ENCODE measurements around the gene CMC4.

The CMC4 gene

GRCh38 chrX:155052738-155053498 is 18.0 kb downstream of the CMC4 start:
- DNase-seq: no peak

- peak; percentile 62 for DNase-seq
These were observed 21.8 kb downstream of the CMC4 start for GRCh38 chrX:155048977-155049619.

- DNase-seq: no peak
These were observed 24.0 kb downstream of the CMC4 start for GRCh38 chrX:155046811-155047528.

GRCh38 chrX:155046129-155046810 is 24.7 kb downstream of the CMC4 start:
- no peak for DNase-seq

GRCh38 chrX:155035688-155036087 is 35.2 kb downstream of the CMC4 start:
- no peak for DNase-seq

- no peak for DNase-seq
These were observed 39.3 kb downstream of the CMC4 start for GRCh38 chrX:155031657-155032056.

GRCh38 chrX:155028877-155029291 is 42.1 kb downstream of the CMC4 start:
- DNase-seq: no peak

- DNase-seq: no peak
These were observed 42.8 kb downstream of the CMC4 start for GRCh38 chrX:155028129-155028528.

- DNase-seq: peak; percentile 10
These were observed 43.3 kb downstream of the CMC4 start for GRCh38 chrX:155027509-155028066.

GRCh38 chrX:155026727-155027508 is 44.0 kb downstream of the CMC4 start, which contains the start of gene FUNDC2:
FUNDC2 (plus strand) TSS chrX:155026844; CDS start chrX:155026939, 95 bp downstream.
- DNase-seq: peak; percentile 90

GRCh38 chrX:155026420-155026726 is 44.6 kb downstream of the CMC4 start:
- DNase-seq: no peak

- DNase-seq: no peak
These were observed 46.8 kb downstream of the CMC4 start for GRCh38 chrX:155023907-155024833.

GRCh38 chrX:155022585-155022984 is 48.4 kb downstream of the CMC4 start, which contains the start of gene F8:
F8 (minus strand) TSS chrX:155022723; CDS start chrX:155022552, 171 bp downstream.
- DNase-seq: no peak

- DNase-seq: no peak
These were observed 50.3 kb downstream of the CMC4 start for GRCh38 chrX:155020591-155020990.

Data from midbrain (tissue), 1 donor.